Measurements from ENCODE around the gene ARHGAP18.
A peak's percentile ranks its signal among the peaks of the same experiment; 100 is the strongest.

ARHGAP18 gene

DNA sequence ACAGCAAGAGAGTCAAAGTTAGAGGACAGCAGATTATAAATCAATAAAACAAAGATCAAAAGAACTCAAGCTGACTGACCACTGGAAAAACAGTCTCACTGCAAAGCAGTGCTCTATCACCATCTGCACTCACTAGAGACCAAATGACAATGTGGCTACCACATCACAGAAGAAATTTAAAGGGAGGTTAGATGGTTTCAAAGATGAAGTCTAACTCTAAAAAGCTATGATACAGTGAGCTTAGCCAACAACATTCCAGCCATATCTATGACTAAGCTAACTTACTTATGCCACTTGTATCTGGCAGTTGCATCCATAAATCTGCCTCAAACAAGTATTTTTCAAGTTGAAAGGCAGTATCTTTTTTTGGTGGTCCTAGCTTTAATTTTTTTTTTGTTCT, 68.6 kb downstream of the ARHGAP18 start:
- no peak for DNase-seq

DNA sequence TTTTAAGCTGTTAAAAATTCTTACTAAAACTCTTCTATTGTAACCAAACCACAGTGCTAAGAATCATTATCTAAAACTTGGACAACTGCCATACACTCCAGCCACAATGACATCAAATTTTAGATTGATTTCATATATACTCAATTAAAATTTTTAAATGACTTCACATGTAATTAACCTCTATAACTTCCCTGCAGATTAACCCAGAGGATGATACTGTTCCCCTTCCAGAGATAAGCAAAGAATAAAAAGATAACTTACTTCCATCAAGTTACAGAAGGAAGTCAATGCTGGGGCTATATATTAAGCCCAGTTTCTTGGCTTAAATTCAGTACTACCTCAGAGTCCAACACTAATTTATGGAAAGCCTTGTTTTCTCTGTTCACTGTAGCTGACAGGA, 71.3 kb downstream of the ARHGAP18 start:
- DNase-seq, result no peak

DNA sequence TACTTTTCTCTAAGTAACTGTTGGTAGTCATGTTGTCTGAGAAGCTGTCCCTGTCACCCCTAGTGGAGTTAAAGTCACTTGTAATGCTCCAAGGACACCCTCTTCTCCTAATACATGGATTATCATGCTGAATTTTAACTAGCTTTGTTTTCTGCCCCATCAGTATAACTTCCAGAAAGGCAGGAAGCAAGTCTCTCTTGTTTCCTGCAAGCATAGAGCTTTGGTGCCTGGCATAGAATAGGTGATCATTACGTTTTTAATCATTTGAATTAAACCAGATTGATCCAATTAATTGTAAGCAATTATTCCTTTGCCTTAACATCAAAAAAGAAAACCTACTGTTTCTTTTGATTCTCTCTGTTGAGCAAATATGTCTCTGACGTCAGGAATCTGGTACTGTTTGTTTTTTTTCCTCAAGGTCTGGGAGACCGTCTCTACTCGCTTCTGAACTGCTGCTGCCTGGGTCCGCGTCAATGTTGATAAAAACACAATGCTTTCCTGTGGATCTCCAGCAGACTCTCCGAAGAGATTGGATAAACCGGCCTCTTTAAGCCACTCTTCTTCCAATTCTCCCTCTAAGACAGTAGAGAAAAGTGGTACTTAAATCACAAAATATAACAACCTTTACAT, 71.8 kb downstream of the ARHGAP18 start:
- DNase-seq, result no peak

DNA sequence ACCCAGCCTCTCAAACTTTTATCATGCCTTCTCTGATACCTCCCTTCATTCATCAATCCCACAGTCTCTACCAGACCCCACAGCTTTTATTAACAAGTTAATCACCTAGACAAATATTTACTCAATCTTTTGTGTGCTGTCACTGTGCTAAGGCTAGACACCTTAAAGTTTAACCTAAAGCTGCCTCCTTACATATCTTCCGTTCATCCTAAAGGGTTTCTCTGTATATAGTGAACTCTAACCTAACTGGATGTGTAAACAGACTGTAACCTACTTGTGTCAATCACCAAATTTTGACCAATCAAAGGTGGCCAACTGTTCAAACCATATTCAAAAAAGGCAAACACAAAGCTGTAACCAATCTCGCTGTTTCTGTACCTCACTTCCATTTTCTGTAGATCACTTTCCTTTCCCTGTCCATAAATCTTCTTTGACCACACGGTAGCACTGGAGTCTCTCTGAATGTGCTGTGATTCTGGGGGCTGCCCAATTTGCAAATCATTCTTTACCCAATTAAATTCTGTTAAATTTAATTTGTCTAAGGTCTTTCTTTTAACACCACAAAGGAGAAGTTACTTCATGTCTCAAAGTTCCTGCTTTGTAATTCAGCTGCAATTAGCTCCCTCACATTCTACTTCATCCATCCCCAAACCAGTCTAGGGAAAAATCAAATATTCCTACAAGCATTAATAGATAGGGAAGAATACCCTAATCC, 72.5 kb downstream of the ARHGAP18 start:
- DNase-seq, result no peak

DNA sequence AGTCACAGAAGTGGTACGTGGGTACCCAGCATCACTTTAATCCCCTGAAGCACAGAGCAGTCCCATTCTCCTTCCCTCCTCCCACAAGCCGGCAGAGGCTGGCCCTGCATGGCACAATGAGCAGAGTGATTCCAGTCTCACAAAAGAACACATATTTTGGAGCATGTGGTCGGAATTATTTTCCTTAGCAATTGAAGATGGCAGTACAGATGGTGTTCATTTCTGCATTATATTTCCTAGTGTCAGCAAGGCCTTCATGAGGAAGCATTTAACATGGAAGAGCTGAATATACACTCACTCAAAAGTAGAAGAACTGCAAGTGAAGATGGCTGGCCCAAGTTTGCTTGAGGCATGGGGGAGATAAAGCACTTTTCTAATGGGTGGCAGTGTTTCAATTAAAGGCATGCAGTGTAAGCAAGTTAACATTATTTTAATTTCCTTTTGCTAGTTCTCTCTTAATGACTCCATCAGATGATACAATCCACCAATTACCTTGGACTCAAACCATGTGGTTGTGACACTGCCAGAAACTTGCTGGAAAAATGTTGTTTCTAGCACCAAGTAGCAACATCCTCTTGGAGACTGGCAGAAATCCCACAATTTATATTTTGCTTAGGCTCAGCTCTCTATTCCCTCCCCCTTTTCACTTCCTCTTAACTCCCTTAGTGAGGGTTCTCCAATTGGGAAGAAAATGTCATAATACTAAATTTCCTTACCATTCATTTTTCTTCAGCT, 74.4 kb downstream of the ARHGAP18 start:
- DNase-seq, result no peak

DNA sequence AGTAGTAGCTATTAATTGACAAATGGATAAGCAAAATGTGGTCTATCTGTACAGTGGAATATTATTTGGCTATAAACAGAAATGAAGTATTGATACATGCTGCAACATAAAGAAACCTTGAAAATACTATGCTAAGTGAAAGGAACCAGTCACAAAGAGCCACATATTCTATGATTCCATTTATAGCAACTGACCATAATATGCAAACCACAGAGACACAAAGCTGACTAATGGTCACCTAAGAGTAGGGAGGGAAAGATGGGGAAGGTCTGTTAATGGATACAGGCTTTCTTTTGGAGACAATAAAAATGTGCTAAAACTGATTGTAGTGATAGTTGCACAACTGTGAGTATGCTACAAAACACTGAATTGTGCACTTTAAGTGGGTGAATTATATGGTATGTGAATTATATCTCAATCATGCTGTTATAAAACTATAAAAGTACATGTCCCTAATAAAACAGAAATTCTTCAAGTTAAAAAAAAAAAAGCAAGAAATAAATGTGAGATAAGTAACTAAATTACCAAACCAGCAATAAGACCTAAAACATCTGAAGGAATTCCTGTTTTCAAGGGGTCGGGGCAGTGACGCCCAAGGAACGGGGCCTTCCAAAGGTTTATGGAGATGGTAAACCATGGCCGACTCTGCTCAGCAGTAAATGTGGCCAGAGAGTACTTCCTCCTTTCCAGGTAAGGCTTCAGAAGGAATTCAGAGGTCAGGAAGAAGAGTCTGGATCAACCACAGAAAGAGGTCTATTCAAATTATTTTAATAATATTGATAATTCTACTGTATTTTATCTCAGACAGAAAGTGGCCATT, 75.4 kb downstream of the ARHGAP18 start:
- no peak for DNase-seq

DNA sequence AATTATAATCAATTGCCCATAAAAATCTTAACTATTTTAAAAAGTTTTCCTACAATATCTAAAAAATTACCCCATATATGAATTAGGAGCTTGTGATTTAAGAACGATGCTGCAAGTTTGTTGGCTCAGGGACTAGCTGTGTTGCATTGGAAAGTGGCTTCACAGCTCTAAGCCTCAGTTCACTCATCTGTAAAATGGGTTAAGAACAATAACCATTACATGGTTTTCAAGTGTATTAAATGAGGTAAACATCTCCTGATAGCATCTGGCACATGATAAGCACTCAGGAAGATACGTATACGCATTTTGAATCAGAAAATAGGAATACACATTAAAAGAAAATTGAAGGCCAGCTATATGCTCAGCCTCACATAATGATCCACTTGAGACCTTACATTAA, 76.4 kb downstream of the ARHGAP18 start:
- no peak for DNase-seq

DNA sequence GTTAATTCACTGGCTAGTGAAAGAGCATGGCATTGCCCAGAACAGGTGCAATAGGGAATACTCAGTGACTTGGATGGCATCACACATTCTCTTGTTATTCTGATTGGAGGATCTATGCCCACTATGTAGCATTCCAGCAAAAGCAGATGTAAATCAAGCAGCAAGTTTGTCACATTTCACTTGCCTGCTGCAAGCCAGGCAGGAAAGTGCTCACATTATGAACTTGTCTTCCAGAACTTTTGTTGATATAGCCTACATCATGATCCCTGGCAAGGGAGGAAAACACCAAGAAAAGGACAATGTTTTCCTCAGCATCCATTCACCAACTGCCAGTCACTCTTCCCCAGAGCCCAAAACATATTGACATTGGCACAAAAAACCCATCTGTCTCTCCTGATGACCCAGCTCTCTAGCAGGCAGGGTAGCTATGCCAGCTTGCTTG, 77.8 kb downstream of the ARHGAP18 start:
- no peak for DNase-seq

DNA sequence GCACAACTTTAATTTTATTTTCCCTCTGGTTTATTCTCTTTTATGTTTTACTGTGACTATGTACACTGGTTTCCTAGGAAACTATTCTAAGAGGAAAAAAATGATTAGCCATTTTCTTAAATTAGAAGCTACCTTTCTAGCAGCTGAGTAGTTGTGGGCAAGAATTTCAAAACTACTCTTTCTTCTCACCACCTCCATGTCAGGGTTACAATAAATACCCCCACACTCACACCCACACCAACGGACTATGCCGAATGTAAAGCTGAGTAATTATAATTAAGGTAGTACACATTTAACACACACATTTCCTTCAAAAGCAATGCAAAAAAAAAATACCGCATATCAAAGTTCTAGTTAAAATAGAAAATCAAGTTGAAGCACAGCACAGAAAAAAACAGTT, 78.9 kb downstream of the ARHGAP18 start:
- DNase-seq, result no peak

DNA sequence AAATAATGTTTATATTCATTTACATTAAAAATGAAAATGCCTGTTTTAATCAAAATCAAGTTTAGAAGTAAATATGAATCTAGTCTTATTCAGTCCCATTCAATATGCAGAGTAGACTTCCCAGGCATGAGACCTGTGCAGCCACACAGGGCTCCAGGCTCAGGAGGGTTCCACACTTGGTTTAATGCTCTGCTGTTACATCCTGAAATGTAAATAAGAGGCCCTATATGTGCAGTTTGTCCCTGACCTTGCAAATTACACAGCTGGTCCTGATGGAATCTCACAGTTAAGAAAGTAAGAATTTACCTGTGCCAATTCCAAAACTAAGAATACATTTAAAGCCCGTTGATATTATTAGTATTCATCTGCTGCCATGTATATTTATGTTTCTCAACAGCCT, 79.4 kb downstream of the ARHGAP18 start:
- no peak for DNase-seq

DNA sequence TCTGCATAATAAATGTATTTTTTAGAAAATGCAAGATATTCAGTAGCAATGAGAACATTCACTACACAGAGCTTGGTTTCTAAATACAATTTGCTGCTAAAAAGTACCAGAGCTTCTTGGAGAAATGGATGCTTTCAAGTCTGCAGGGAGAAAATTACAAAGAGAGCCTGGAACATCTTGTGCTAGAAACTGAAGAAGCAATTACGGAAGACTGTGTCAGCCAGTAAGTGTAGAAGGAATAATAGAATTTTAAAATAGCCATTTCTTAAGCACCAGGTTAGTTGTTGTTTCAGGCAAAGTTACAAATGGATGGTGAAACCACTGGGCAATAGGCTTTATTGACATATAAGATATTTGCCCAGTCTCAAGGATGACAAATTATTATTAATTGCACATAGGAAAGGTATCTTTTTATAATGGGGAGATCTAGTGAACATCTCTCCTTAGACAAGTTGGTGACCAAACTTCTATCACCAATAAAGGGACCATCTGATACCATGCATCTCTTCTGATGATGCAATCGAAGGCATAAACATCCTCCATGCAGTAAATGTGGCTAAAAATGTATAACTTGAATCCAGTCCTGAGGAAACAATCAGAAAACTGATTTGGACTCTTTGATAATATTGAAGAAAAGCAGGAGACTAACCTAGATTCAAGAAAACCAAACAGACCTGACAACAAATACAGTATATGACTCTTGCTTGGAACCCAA, 81.7 kb downstream of the ARHGAP18 start:
- no peak for DNase-seq

DNA sequence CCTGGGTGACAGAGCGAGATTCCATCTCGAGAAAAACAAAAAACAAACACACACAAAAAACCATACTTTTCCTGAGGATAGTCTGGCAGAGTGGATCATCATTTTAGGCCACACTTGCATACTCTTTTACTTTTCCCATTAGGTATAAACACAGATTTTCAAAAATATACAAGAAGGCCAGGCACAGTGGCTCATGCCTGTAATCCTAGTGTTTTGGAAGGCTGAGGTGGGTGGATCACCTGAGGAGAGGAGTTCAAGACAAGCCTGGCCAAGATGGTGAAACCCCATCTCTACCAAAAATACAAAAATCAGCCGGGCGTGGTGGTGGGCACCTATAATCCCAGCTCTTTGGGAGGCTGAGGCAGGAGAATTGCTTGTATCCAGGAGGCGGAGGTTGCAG, 85.5 kb downstream of the ARHGAP18 start:
- DNase-seq, result no peak

DNA sequence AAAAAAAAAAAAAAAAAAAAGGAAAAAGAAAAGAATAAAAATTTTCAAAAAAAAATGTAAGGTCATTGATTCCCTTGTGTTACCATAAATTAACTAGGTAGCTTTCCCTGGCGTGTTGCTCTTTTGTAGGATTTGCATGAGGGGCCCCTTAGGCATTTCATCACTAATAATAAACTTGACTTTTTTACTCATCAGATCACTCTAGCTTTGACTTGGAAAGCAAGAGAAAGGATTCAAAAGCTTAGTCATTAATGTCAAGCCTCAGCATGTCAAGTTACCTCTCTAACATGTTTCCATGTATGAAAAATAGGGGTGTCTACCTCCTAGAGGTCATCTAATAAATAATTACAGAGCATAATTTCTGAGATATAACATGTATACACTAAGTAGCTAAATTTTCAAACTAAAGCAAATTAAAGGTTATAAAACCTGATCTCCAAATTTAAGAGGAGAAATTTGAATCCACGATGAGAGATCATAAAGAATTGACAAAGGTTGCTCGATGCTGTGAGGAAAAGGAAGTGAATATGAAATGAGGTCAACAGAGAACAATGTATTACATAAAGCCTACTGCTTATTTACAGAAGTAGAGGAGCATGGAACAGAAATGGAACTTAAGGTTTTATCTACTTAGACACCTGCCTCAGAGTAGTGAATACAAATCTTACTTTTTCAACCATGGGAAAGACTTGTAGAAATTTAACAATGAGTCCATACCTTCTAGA, 86.8 kb downstream of the ARHGAP18 start:
- no peak for DNase-seq

DNA sequence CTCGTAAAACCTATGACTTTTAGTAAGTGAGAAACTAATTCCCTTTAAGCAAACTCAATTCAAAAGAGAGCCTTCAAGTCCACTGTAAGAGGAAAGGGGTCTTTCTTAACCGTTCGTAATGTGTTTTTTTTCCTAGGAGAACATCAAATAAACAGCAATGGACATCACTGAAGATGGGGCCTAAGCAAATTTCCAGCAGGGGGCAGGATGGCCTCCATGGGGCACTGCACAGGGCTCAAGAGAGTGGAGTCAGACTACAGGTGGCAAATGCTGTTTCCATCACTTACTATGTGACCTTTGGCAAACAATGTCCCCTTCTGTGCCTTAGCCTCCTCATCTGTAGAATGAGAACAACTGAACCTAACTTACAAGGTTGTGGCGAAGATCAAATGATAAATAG, 88.7 kb downstream of the ARHGAP18 start:
- peak in 2 of 4 experiments; percentile 1 for DNase-seq

DNA sequence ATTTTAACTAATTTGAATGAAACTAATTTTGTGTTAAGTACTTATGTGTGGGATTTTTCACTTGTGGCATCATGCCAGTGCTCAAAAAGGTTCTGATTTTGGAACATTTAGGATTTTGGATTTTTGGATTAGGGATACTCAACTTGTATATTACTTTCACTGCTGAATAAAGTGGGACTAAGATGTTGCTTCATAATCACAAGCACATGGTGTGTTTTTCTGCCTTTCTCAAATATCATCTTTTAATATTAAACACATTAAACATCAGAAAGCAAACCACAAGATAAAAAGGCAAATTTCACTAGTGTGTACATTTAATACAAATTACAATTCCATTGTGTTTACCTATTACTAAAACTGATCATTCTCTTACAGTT, 89.8 kb downstream of the ARHGAP18 start:
- no peak for DNase-seq

DNA sequence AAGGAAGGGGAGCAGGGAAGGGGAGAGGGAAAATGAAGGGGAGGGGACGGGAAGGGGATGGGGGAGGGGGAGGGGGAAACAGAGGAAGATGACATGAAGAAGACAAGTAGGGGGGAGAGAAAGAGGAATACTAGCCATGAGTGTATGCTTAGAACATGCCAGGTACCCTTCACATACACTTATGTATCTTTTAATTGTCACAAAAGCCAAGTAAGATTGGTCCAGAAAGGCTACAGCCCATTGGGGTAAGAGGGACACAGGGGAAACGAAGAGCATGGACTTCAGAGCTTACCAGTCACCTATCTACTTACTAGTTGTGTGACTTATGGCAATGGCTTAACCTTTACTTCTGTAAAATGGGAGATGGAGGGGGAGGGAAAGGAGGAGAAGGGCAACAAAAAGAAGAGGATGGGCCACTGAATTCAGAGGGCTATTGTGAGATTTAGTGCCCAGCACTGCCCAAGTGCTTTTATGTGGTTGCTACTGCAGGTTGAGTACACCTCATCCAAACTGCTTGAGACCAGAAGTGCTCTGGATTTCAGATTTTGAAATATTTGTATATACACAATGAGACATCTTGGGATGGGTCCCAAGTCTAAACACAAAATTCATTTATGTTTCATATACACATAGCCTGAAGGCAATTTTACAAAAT, 90.3 kb downstream of the ARHGAP18 start:
- no peak for DNase-seq

DNA sequence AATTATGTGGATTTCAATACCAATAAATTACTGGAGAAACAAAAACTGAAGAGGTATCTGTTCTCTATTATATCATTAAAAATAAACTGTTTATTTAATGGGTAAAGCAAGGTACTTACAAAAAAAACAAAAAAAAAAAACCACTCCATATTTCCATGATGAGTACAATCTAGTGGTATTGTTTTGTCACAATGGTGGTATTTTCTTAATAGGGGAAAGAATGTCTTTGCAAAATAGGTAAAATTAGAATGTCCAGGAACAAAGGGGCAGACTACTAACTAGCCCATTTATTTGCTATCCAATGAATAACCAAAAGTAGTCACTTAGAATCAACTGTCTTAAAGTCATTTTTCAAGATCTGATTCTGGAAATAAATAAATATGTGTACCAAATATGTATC, 92.0 kb downstream of the ARHGAP18 start:
- DNase-seq, result no peak

DNA sequence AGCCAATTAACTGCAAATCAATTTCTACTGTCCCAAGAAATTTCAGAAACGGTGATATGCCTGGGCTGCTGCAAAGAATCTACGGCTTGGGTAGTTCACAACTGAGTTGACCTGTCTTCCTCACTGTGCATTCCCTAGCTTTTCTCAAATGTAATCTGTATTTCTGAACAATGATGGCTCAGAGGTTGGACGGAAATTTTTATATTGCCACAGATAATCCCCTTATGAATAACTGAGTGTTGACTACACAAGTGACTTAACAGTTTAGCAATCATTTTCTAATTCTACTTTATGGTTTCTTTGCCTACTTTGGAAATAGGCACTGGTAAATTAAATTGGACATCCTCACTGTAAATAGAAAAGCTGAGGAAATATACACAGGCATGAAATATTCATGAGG, 94.5 kb downstream of the ARHGAP18 start:
- no peak for DNase-seq

DNA sequence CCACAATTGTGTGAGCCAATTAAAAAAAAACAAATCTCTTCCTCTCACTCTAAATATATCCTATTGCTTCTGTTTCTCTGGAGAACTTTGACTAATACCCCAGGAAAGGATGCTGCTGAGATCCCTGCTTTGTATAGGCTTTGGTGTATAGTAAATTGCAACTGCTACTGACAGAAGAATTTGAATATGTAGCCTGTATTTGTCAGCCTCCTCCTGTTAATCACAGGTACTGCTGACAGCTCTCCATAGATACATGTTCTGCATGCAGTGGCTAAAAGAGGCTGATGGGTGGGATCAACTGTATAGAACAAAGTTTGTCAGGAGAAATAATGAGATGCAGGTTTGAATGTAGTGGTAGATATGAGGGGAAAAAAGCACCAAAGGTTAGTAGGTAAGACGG, 95.0 kb downstream of the ARHGAP18 start:
- DNase-seq, result no peak

DNA sequence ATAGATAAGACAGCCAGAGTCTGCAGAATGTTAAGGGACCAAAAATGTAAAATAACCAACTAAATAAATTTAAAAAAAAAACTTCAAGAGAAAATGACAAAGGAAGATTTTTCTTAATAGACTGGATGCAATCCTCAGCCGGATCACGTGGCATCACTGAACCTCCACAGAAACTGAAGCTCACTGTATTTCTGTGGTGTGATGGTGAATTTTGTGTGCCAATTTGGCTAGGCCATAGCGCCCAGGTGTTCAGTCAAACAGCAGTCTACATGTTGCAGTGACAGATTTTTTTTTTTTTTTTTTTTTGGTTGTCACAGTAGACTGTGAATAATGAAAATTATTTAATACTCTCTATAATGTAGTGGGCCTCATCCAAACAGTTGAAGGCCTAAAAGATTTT, 95.5 kb downstream of the ARHGAP18 start:
- no peak for DNase-seq

DNA sequence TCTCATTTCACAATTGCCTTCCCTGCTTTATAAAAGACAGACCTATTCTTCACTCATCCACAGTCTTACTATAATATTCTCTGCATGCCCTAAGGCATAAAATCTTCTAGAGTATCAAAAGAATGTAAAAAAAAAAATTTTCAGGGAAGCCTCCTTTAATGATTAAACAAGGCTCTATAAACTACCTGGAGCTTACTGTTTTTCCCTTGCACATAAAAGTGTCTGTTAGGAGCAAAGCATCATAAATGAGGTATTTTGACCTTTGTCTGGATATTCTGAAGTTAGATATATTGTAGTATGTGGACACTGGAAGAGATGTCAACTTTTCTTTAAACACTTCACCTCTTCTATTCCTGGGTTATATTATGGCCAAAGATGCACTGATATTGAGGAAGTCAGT, 97.5 kb downstream of the ARHGAP18 start:
- DNase-seq, result no peak
